ENCODE measurements around the gene CNPY1.
"Not testable (repeated sequence)": the region's sequence is repeated elsewhere in the genome, so short reads cannot be mapped to it uniquely, and the experiment has no call there.

Gene CNPY1

GRCh38 chr7:155546449-155546848 lies at the start of gene CNPY1:
TSS of gene CNPY1 (minus strand) at chr7:155546559. CDS start at chr7:155545929, 630 bp downstream.
- not testable (repeated sequence) for DNase-seq

- no peak for DNase-seq
These were observed 48.6 kb upstream of the CNPY1 start for GRCh38 chr7:155594961-155595366.

DNA sequence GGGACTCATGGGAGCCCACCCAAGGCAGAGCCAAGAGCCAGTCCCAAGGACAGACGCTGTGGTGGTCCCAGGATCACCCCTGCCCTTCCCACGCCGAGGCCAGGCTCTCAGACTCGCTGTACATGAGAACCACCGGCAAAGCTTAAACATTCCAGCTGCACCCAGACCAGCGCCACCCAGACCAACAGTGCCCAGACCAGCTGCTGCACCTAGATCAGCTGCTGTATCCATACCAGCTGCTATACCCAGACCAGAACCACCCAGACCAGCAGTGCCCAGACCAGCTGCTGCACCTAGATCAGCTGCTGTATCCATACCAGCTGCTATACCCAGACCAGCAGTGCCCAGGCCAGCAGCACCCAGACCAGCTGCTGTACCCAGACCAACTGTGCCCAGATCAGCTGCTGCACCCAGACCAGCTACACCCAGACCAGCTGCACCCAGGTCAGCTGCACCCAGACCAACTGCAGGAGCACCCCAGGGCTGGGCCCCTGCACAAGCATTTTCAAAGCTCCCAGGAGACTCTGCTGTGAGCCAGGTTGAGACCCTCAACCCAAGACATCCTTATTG lies 47.9 kb upstream of the CNPY1 start:
- DNase-seq, result no peak

- no peak for DNase-seq
These were observed 47.3 kb upstream of the CNPY1 start for GRCh38 chr7:155593461-155594162.

DNA sequence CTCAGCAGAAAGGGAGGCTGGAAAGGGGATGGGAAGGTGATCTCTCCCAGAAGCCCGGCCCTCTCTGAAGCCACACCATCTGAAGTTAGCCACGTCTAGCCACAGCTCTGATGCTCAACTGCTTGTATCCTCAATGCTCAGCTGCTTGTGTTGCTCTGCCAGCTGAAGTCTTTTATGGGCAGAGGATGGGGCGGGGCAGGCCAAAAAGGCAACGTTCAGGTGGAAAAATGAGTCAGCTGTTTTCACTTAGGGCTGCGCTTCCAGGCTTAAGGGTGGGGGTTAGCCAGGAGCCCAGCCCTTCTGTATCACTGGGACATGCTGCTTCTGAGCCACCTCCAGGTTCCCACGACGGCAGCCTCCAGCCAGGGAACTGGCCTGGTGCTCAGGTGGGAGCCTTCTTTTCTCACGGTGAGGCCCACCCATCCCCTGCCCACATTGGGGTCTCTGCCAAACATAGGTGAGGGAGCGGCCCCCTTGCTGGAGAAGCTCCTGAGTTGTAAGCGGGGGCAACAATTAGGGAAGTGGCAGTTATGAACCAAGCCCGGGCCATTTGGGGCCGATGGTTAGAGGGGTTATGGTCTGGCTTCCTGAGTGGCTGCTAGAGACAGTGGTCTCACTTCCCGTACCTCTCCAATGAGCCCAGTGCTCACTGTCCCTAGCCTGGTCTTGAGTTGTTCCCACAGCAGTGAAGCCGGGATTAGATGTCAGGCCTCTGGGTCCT lies 44.9 kb upstream of the CNPY1 start:
- DNase-seq, result no peak

GRCh38 chr7:155590215-155591018 lies 44.1 kb upstream of the CNPY1 start:
- no peak for DNase-seq

- DNase-seq, result no peak
These were observed 42.9 kb upstream of the CNPY1 start for GRCh38 chr7:155589001-155589980.

DNA sequence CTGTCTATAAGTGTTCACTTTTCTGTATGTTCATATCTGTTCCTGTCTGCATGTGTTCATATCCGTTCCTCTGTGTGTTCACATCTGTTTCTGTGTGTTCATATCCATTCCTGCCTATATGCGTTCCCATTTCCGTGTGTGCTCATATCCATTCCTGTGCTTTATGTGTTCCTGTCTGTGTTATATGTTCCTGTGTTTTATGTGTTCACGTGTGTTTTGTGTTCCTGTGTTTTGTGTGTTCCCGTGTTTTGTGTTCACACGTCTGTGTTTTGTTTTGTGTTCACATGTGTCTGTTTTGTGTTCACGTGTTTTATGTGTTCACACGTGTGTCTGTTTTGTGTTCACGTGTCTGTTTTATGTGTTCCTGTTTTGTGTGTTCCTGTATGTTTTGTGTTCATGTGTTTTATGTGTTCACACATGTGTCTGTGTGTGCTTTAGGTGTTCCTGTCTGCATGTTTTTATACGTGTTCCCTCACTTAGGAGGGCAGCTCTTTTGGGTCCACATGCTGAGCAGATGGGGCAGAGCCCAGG lies 42.2 kb upstream of the CNPY1 start:
- DNase-seq, result no peak

GRCh38 chr7:155587486-155587885 lies 41.1 kb upstream of the CNPY1 start:
- DNase-seq, result no peak

GRCh38 chr7:155586843-155587440 lies 40.6 kb upstream of the CNPY1 start:
- no peak for DNase-seq

DNA sequence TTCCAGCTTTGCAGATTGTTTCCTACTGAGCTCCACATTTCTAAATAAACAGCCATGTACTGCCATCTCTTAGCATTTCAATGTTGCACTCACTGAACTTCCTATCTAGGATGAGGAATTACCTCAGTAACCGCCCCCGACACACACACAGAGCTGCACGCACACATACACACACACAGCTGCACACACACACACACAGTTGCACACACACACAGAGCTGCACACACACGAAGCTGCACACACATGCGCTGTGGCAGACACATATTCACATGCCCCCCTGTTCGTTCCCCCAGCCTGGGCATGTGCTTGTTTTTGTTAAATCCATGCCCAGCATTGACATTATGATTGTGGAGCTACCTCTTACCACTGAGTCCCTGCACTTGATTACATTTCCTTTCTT lies 39.6 kb upstream of the CNPY1 start:
- no peak for DNase-seq

DNA sequence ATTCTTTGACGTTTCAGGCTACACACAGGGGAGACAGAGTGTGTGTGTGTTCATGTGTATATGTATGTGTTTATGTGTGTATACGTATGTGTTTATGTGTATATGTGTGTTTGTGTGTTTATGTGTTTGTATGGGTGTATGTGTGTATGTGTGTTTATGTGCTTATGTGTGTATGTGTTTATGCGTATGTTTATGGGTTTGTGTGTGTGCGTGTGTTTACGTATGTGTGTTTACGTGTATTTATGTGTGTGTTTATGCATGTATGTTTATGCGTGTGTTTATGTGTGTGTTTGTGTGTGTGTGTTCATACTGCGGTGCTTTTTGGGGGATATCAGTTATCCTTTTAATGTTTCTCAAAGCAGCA lies 39.2 kb upstream of the CNPY1 start:
- DNase-seq, result no peak

DNA sequence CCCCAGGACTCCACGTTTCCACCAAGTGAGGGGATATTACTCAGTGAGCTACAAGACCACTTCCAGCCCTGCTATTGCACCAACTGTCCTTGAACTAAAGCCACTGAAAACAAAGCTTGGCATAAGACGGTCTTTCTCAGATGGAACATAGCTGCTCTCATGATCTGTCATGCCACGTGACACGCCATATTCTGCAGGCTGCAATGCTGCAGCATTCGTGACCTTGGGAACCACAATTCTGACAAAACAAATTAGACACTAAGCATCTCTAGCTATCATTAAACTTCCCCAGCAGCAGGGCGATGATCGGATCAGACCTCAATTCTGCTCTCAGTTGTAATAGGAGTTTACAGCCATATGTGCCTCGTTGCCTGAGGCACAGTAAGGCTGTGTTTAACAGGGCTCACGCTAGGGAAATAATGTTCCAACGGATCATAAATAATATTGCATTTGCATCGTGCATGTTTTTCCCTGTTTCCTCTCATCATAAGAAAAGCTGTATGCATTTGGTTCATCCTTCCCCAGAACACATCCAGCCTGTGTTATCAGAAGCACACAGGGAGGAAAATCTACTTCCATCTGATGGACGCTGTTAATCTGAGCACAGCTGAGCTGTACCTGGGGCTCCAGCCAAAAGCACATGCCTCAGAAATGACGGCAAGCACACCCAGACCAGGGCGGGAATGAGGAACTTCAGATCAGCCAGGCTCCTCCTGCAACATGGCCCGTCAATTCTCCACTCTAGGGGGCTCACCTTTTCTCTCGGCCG lies 38.6 kb upstream of the CNPY1 start:
- DNase-seq, result peak; percentile 57

GRCh38 chr7:155584261-155584660 lies 37.9 kb upstream of the CNPY1 start:
- no peak for DNase-seq

- DNase-seq, result no peak
These were observed 37.3 kb upstream of the CNPY1 start for GRCh38 chr7:155583636-155584035.

DNA sequence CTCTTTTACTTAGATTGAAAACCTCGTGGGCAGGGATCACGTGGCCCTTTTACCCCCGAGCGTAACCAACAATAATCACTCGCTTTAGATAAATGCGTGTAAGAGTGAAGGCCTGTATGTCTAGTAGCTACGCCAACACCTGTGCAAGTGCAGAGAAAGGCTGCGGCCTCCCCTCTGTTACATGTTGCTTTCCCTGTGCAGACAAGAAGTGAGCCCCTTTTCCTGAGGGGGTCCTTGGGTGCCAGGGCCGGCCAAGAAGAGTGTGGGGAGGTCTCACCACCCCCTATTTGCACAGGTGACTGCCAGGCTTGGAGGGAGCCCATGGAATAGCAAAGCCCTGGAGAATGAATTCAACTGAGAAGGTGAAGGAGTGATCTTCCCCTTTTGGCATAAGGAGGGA lies 35.6 kb upstream of the CNPY1 start:
- DNase-seq, result peak; percentile 15

DNA sequence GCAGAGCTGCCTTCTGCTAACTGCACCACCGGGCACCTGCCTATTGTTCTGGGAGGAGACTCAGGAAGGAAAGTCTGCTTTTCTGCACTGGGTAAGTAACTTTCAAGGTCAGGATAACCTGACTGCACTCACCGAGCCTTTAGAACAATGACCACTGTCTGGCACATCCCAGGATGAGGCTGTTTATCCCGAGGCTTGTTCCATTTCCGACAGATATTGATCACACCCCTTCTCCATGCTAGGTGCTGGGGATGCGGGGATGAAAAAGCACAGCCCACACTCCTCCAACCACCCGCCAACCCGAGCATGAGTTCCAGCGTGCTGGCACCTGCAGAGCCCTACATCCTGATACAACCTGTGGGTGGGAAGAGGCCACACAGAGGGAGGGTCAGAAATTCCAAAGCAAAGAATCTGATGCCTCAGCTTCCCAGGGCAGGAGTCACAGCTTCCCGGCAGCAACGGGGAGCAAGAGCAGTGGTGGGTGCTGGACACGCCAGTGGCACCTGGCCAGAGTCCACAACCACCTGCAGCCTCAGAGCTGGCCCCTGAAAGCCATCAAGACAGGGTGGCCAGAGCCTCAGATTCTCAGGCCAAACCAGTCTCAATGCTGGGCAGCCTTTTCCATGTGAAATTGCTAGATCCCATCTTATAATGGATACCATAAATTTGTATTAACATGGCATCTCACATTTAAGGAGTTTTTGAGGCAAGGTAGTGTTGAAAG lies 34.9 kb upstream of the CNPY1 start:
- peak; percentile 21 for DNase-seq

DNA sequence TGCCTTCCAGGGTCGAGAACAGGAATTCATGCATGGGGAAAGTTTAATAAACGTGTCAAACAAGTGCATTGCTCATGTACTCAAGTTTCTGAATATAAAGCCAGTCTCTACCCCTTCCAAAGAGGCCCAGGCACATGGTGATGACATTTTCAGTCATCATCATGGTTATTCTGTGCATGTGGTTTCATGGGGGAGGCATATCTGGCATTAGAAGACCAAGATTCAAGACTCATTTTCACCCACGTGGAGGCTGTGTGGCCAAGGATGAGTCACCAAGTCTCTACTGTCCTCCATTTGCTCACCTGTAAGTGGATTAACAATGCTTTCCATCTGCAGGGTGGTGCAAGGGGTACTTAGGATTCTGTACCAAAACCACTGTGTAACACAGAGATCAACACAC lies 34.0 kb upstream of the CNPY1 start:
- peak; percentile 29 for DNase-seq

DNA sequence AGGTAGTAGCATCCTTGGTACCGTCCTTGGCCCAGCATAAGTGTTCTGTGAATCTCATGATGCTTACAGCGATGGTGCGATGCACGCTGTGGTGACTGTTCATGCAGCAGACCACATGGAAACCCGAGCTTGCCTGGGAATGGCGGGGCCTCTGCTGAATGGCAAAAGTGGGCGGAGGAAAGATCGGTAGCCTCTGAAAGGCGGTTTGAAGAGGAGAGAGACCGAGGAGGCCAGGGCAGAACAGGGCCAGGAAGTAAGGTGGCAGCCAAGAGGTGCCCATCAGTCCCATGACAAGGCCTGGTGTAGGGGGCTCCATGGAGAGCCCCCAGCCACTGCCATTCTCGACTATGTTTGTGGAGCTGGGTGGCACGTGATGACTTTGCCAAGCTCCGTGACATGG lies 33.2 kb upstream of the CNPY1 start:
- DNase-seq, result no peak

DNA sequence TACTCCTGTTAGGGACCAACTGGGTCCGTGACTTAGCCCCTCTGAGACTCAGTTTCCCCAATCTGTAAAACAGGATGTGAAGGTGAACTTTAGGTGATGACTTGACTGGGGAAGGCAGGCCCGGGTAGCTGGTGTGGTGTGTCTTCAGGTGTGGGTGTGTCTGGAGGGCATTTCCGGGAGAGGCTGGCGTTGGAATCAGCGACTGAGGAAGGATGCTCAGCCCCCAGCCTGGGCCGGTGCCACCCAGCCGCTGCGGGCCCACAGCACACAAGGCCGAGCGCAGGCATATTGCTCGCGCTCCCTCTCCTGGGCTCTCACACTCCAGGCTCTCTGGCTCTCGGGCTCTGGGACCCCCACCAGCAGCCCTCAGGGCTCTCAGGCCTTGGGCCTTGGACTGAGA lies 31.7 kb upstream of the CNPY1 start:
- DNase-seq, result peak; percentile 13
